ENCODE measurements around the gene MBOAT1. TPM values are rescaled to one million over a fixed set of nuclear protein-coding genes. Genes with fewer than 3 reads are reported as not detected.

The MBOAT1 gene
- total RNA-seq, 1 experiment from 2014 or later: 9.9 TPM

GRCh38 chr6:20186981-20187380, 25.3 kb downstream of the MBOAT1 start:
- Histone ChIP-seq H3K27me3 (ENCODE audit: insufficient read depth, low read length) (no peaks in the 10 kb centered on the region), H2BK120ac (ENCODE audit: low read depth, low read length, poor library complexity, severe bottlenecking) (no peak overlapping the region), H2BK15ac (ENCODE audit: low read depth, low read length) (no peak overlapping the region), H3K56ac (ENCODE audit: insufficient read length, low read depth, low read length) (no peak overlapping the region), H3K79me1 (ENCODE audit: insufficient read depth, low read depth, low read length, poor library complexity, severe bottlenecking) (peaks cover 5% of the 10 kb centered on the region), H2BK20ac (ENCODE audit: low read depth, low read length, poor library complexity, severe bottlenecking) (no peak overlapping the region), H4K8ac (replicated peaks; ENCODE audit: insufficient read length, low read depth, low read length) (no peak overlapping the region), H4K5ac (ENCODE audit: insufficient read length, low read depth, low read length) (no peak overlapping the region), H2AFZ (ENCODE audit: low read length) (no peak overlapping the region), H3T11ph (ENCODE audit: low read length) (no peak overlapping the region), H3K14ac (ENCODE audit: insufficient read depth, low read length) (no peak overlapping the region), H2AK5ac (ENCODE audit: insufficient read length, low read length) (no peak overlapping the region), H2BK5ac (ENCODE audit: insufficient read length, low read length) (no peak overlapping the region), H3K27ac (ENCODE audit: insufficient read length, low read depth, low read length) (no peak overlapping the region), H3K4me2 (ENCODE audit: insufficient read depth, insufficient read length, low read length) (no peak overlapping the region), H3K9ac (ENCODE audit: extremely low read depth, insufficient read length, low read length) (no peak overlapping the region), H3K79me2 (ENCODE audit: insufficient read depth, low read length) (0 out of 2 replicates have a peak, but pooled peaks cover 3% of the 10 kb centered on the region), H3K4ac (ENCODE audit: low read depth, low read length) (no peak overlapping the region), H4K91ac (ENCODE audit: insufficient read length, low read depth, low read length) (no peak overlapping the region), H3K4me1 (ENCODE audit: insufficient read depth, low read length) (no peaks in the 10 kb centered on the region), H3K18ac (ENCODE audit: insufficient read length, low read depth, low read length) (no peak overlapping the region), H3K23me2 (ENCODE audit: insufficient read length, low read depth, low read length, poor library complexity, severe bottlenecking) (no peaks in the 10 kb centered on the region), H4K20me1 (ENCODE audit: control insufficient read depth, insufficient read depth, insufficient read length) (no peaks in the 10 kb centered on the region), H3K9me3 (ENCODE audit: control insufficient read depth, low read depth, low read length) (peaks cover 8% of the 10 kb centered on the region), H2BK12ac (ENCODE audit: insufficient read length, low read depth, low read length) (no peak overlapping the region), H3K23ac (ENCODE audit: insufficient read length, low read depth, low read length) (no peak overlapping the region)
- DNase-seq: no peak
- H3K36me3 Mint-ChIP-seq (ENCODE audit: insufficient read depth in 1 of 3, low read depth in 3 of 3): peaks cover 16 to 41% (median 27%) of the 10 kb centered on the region in 3 experiments
- H3K27me3 Mint-ChIP-seq (ENCODE audit: low read depth): no peaks in the 10 kb centered on the region; the same call in 1 of the 2 replicates
- peaks cover under 1 to 3% of the 10 kb centered on the region in 2 experiments; a peak in 3 of 4 replicates for H3K4me1 Mint-ChIP-seq
- TF ChIP-seq CTCF (conservative IDR thresholded peaks at IDR 0.05): no peak
- no peak overlapping the region for H3K27ac Mint-ChIP-seq
- H3K4me3 Mint-ChIP-seq: no peak overlapping the region
- peaks cover 14 to 20% of the 10 kb centered on the region in 2 experiments; a peak in 4 of 5 replicates for H3K9me3 Mint-ChIP-seq
- no CpG with 5 or more reads among the region's 5 CpGs for WGBS (ENCODE audit: extremely low coverage, insufficient read length, low lambda C conversion rate)
